HG02885 (cell line): ENCODE measurements around the gene SCARF2.
"Not testable (repeated sequence)": the region's sequence is repeated elsewhere in the genome, so short reads cannot be mapped to it uniquely, and the experiment has no call there.

Experiments
- ATAC-seq: cut with Tn5 transposase; IDR thresholded peaks from one replicate; pipeline ENCODE4 v1.9.1; 2021; ENCODE audit warnings: mild to moderate bottlenecking; ENCODE audit not compliant: unreplicated experiment, poor library complexity

SCARF2 gene

GRCh38 chr22:20415699-20416098 is 21.9 kb downstream of the SCARF2 start:
- not testable (repeated sequence) for ATAC-seq

- ATAC-seq: not testable (repeated sequence)
These were observed 22.4 kb downstream of the SCARF2 start for GRCh38 chr22:20415241-20415640.

- ATAC-seq: no peak
These were observed 23.2 kb downstream of the SCARF2 start for GRCh38 chr22:20414450-20414849.

GRCh38 chr22:20414059-20414440 is 23.6 kb downstream of the SCARF2 start:
- ATAC-seq: no peak

- no peak for ATAC-seq
These were observed 24.2 kb downstream of the SCARF2 start for GRCh38 chr22:20413217-20414058.

- no peak for ATAC-seq
These were observed 25.0 kb downstream of the SCARF2 start for GRCh38 chr22:20412474-20413216.

GRCh38 chr22:20409385-20409784 is 28.2 kb downstream of the SCARF2 start:
- not testable (repeated sequence) for ATAC-seq

- no peak for ATAC-seq
These were observed 28.7 kb downstream of the SCARF2 start for GRCh38 chr22:20408891-20409290.

- no peak for ATAC-seq
These were observed 29.8 kb downstream of the SCARF2 start for GRCh38 chr22:20407829-20408228.

- no peak for ATAC-seq
These were observed 30.8 kb downstream of the SCARF2 start for GRCh38 chr22:20406686-20407408.

GRCh38 chr22:20405931-20406685 is 31.5 kb downstream of the SCARF2 start:
- ATAC-seq: no peak

GRCh38 chr22:20405291-20405930 is 32.2 kb downstream of the SCARF2 start:
- no peak for ATAC-seq

GRCh38 chr22:20404881-20405280 is 32.7 kb downstream of the SCARF2 start:
- ATAC-seq: no peak

- ATAC-seq: no peak
These were observed 33.9 kb downstream of the SCARF2 start for GRCh38 chr22:20403779-20404140.

- no peak for ATAC-seq
These were observed 34.5 kb downstream of the SCARF2 start for GRCh38 chr22:20402960-20403778.

- ATAC-seq: no peak
These were observed 36.1 kb downstream of the SCARF2 start for GRCh38 chr22:20401376-20402014.

- ATAC-seq: no peak
These were observed 36.8 kb downstream of the SCARF2 start for GRCh38 chr22:20400606-20401375.
